ENCODE data around the gene SLFN11. TPM values are rescaled to one million over a fixed set of nuclear protein-coding genes. Genes with fewer than 3 reads are reported as not detected.

SLFN11 gene
- total and polyA plus RNA-seq, 2 experiments from 2014 or later: not detected

- H3K4me3 ChIP-seq: no peak overlapping the region
- H2AFZ ChIP-seq: no peak overlapping the region
- Mint-ChIP-seq H3K27me3 (ENCODE audit: insufficient read depth, low read depth, poor library complexity) (peaks cover 5% of the 10 kb centered on the region), H3K27ac (no peak overlapping the region), H3K36me3 (ENCODE audit: low read depth) (no peaks in the 10 kb centered on the region), H3K4me3 (no peak overlapping the region), H3K9me3 (no peaks in the 10 kb centered on the region), H3K4me1 (peaks cover 18% of the 10 kb centered on the region)
- H3K4me1 ChIP-seq (ENCODE audit: insufficient read depth): peaks cover 7% of the 10 kb centered on the region
- 0 out of 2 replicates have a peak, but pooled peaks cover 8% of the 10 kb centered on the region for H3K27me3 ChIP-seq (ENCODE audit: insufficient read depth)
- H3K4me2 ChIP-seq: no peak overlapping the region
- TF ChIP-seq ZNF462 (CRISPR knock-in tag; IDR thresholded peaks at IDR 0.05) (no peak), NANOG (IDR thresholded peaks at IDR 0.05; ENCODE audit: borderline replicate concordance) (no peak), ETS1 (IDR thresholded peaks at IDR 0.05) (no peak), CREB1 (CRISPR knock-in tag; IDR thresholded peaks at IDR 0.05; ENCODE audit: low read depth) (no peak), ZNF331 (CRISPR knock-in tag; IDR thresholded peaks at IDR 0.05; ENCODE audit: low read depth) (no peak), EZH2 (IDR thresholded peaks at IDR 0.05; ENCODE audit: low read depth, unreplicated experiment) (no peak), STAT1 (IDR thresholded peaks at IDR 0.05; ENCODE audit: unreplicated experiment) (no peak), REST (IDR thresholded peaks at IDR 0.05; ENCODE audit: unreplicated experiment) (no peak), CTCF (conservative IDR thresholded peaks at IDR 0.05; ENCODE audit: low read depth in 2 of 2) (no peak), ZNF114 (CRISPR knock-in tag; IDR thresholded peaks at IDR 0.05) (no peak)
- H3F3A ChIP-seq (replicated peaks; ENCODE audit: low read depth): no peaks in the 10 kb centered on the region
- no peaks in the 10 kb centered on the region for H3K36me3 ChIP-seq (ENCODE audit: insufficient read depth)
- H3K9me2 ChIP-seq (ENCODE audit: insufficient read depth): no peaks in the 10 kb centered on the region; the same call in 1 of the 2 replicates
- no peaks in the 10 kb centered on the region for H3K79me2 ChIP-seq (replicated peaks; ENCODE audit: insufficient read depth)
- H4K20me1 ChIP-seq (replicated peaks; ENCODE audit: insufficient read depth): peaks cover 5% of the 10 kb centered on the region; the same call in 1 of the 2 replicates
- H3K27ac ChIP-seq (ENCODE audit: low read depth): no peak overlapping the region
- DNase-seq (ENCODE audit: low spot score) (no peak), ATAC-seq (no peak)
These were observed 14.1 kb upstream of the SLFN11 start for GRCh38 chr17:35387496-35387895.

Measured in GM23338 (cell line).